ENCODE data around the gene HACD3. TPM values are rescaled to one million over a fixed set of nuclear protein-coding genes. Genes with fewer than 3 reads are reported as not detected.

The HACD3 gene
- total RNA-seq, 1 donor from 2014 or later, result 107 TPM

GRCh38 chr15:65621638-65622037 lies 91.4 kb downstream of the HACD3 start, which contains the start of gene SLC24A1:
SLC24A1 (plus strand) TSS chr15:65621938; CDS start chr15:65624081, 2,143 bp downstream.
- Mint-ChIP-seq H3K9me3 (ENCODE audit: unreplicated experiment) (no peaks in the 10 kb centered on the region), H3K36me3 (ENCODE audit: low read depth, unreplicated experiment) (peaks cover 26% of the 10 kb centered on the region), H3K27me3 (ENCODE audit: unreplicated experiment) (peaks cover 1% of the 10 kb centered on the region), H3K27ac (ENCODE audit: unreplicated experiment) (no peak within 1 kb of the TSS), H3K4me3 (ENCODE audit: unreplicated experiment) (no peak within 1 kb of the TSS), H3K4me1 (ENCODE audit: unreplicated experiment) (peaks cover 20% of the 10 kb centered on the region)
- DNase-seq (ENCODE audit: low spot score), result no peak
- no peak for TF ChIP-seq CTCF (IDR thresholded peaks at IDR 0.05; ENCODE audit: unreplicated experiment)

GRCh38 chr15:65623103-65623502 lies 92.8 kb downstream of the HACD3 start:
- no peak overlapping the region for H3K4me3 Mint-ChIP-seq (ENCODE audit: unreplicated experiment)

GRCh38 chr15:65626856-65627255 lies 96.6 kb downstream of the HACD3 start:
- peaks cover 31% of the 10 kb centered on the region for H3K36me3 Mint-ChIP-seq (ENCODE audit: low read depth, unreplicated experiment)
- no peak for DNase-seq (ENCODE audit: low spot score)
- H3K4me1 Mint-ChIP-seq (ENCODE audit: unreplicated experiment), result peaks cover 4% of the 10 kb centered on the region
- no peak overlapping the region for H3K27ac Mint-ChIP-seq (ENCODE audit: unreplicated experiment)
- H3K9me3 Mint-ChIP-seq (ENCODE audit: unreplicated experiment), result no peaks in the 10 kb centered on the region
- no peak overlapping the region for H3K4me3 Mint-ChIP-seq (ENCODE audit: unreplicated experiment)
- peaks cover 1% of the 10 kb centered on the region for H3K27me3 Mint-ChIP-seq (ENCODE audit: unreplicated experiment)
- no peak for TF ChIP-seq CTCF (IDR thresholded peaks at IDR 0.05; ENCODE audit: unreplicated experiment)

More at GRCh38 chr15:65623103-65623502, 92.8 kb downstream of the HACD3 start:
- Mint-ChIP-seq H3K9me3 (ENCODE audit: unreplicated experiment) (no peaks in the 10 kb centered on the region), H3K36me3 (ENCODE audit: low read depth, unreplicated experiment) (peaks cover 26% of the 10 kb centered on the region), H3K4me1 (ENCODE audit: unreplicated experiment) (peaks cover 20% of the 10 kb centered on the region), H3K27ac (ENCODE audit: unreplicated experiment) (no peak overlapping the region), H3K27me3 (ENCODE audit: unreplicated experiment) (peaks cover 1% of the 10 kb centered on the region)
- DNase-seq (ENCODE audit: low spot score), result no peak
- TF ChIP-seq CTCF (IDR thresholded peaks at IDR 0.05; ENCODE audit: unreplicated experiment), result no peak

Other genes with a start within 250 kb of the HACD3 start
- gene PARP16, start 243.6 kb upstream of the HACD3 start, total RNA-seq (ENCODE audit: unreplicated experiment), result 2.8 TPM
- not detected for gene RNU5A-1, start 234.4 kb upstream of the HACD3 start, total RNA-seq (ENCODE audit: unreplicated experiment)
- gene RNU5B-1, start 225.8 kb upstream of the HACD3 start, total RNA-seq (ENCODE audit: unreplicated experiment), result not detected
- gene IGDCC3, start 152.5 kb upstream of the HACD3 start, total RNA-seq (ENCODE audit: unreplicated experiment), result 538 TPM
- 4.2 TPM for gene IGDCC4, start 107.5 kb upstream of the HACD3 start, total RNA-seq (ENCODE audit: unreplicated experiment)
- gene DPP8, start 12.8 kb upstream of the HACD3 start, total RNA-seq (ENCODE audit: unreplicated experiment), result 36.6 TPM
- gene INTS14, start 80.7 kb downstream of the HACD3 start, total RNA-seq (ENCODE audit: unreplicated experiment), result 42.2 TPM
- gene SLC24A1, start 91.5 kb downstream of the HACD3 start, total RNA-seq (ENCODE audit: unreplicated experiment), result 20.7 TPM

Data from endothelial cell (in vitro differentiated cells).